GM19455 (cell line): ENCODE measurements around the gene FAM53C.
"Not testable (repeated sequence)": the region's sequence is repeated elsewhere in the genome, so short reads cannot be mapped to it uniquely, and the experiment has no call there.

Experiments used
- ATAC-seq: cut with Tn5 transposase; IDR thresholded peaks from one replicate; pipeline ENCODE4 v1.9.1; 2021; ENCODE audit not compliant: unreplicated experiment

Gene FAM53C

DNA sequence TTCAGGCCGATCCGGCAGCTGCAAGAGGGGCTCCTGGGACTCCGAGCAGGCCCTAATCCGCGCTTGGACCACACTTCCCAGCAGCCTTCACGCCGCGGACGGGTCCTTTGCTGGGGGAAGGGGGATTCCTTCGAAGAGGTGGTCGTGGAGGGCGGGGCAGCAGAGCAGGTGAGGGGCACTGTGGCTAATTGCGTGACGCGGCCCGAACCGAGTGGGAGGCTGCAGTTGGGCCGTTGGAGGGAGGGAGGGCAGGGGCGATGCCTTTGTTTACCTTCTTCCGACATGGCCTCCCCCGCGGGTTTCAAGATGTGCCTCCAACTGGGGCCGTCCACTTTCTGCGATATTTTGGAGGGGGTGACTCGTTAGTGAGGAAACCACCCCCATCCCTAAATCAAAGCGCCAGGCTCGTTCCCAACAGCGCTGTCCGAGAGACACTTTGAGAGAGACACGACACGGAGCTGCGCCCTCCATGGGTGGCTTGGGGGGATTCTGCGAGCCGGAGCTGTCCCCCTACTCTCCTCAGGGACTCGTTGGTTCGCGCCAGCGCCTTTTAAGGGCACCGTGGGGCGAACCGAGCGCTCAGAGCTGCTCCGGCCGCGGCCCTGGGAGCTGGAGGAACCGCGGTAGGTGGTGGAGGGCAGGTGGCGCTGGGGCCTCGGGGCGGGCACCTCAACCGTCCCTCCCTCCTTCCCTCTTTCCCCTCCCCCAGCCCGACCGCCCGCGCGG is at the start of gene FAM53C:
TSS of gene FAM53C (plus strand) at position 582 of the 726 bp plus-strand sequence. CDS start 3,070 bp downstream, outside the sequence.
- peak; percentile 75 for ATAC-seq

DNA sequence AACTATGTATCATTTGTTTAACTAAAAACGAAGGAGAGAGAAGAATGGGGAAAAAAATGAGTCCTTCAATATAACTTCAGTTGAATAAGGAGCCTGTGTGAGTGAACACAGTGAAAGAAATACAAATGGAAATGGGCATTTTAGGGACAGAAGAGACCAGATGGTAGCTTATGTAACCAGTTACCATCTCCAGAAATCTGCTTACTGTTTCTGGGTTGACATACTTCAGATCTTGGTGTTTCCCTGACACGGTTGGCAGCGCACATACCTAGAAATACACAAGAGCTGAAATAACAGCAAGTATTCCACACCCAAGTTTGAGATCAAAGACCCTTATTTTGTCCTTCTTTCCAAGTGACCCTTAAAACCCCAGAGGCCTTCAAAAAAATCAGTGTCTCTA is 48.8 kb upstream of the FAM53C start:
- no peak for ATAC-seq

DNA sequence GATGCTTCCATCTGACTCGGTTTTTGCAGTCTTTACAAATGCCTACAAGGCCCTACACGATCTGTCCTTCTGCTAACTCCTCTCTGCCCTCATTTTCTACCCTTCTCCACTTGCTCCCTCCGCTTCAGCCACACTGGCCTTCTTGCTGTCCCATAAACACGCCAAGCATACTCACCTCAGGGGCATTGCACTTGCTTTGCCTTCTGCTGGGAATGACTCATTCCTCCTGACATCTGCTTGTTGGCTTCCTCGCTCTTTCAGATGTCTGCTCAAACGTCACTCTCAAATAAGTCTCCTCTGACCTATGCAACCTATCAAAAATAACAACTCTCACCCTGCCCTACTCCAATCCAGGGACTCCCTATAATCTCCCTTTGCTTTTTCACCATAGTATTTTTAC is 34.7 kb upstream of the FAM53C start:
- ATAC-seq: no peak

DNA sequence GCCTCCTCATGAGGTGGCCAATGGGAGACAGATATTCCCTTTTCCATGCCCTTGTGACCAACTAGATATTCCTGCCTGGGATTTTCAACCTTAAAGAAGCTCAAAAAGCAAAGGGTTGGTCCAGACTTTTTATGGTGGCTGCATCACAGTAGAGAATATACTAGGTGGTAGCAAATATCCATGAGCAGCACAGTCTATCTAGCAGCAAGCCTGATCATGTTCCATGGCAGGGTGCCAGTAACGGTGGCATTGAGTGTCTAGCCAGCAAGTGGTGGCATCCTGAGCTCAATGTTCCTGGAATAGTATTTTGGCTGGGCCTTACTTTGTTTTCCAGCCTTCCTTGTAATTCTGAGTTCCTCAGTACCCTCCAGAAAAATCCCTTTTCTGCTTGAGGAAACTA is 32.3 kb upstream of the FAM53C start:
- ATAC-seq: no peak

DNA sequence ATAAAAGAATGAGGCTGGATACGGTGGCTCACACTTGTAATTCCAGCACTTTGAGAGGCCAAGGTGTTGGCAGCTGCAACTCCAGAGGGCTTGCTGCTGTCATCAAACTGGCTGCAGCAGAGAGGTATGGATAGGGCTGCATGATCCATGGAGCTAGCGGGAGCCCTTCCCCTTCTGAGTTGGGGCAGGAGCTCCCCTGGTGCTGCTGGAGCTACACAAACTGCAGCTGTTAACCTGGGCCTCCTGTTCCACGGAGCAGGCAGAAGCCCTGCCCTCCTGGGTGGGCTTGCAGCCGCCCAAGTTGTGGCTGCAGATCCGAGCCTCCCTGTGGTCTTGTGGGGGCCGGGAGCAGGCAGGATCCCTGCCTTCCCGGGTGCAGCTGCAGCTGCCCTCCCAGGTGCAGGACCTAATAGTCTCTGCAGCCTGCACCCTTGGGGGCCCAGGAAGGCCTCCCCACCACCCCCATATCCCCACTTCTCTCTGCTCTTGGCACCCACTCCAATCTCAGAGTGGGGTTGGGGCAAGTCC is 22.3 kb upstream of the FAM53C start:
- no peak for ATAC-seq

DNA sequence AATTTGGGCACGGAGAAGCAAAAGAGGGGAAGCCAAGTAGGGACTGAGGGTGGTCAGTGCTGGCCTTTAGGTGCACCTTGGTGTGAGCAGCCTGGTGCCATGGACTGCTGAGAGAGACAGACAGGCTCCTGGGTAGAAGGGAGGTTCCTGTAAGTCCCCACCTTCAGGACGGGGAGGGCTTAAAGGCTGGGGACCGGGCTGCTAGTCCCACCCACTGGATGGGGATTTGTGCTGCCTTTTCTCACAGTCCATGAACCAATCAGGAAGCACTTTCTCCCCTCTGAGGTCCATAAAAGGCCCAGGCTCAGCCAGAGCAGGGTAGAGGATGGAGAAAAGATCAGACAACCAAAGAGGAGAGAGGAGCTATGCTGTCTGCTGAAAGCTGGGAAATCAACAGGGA is 21.7 kb upstream of the FAM53C start:
- no peak for ATAC-seq

DNA sequence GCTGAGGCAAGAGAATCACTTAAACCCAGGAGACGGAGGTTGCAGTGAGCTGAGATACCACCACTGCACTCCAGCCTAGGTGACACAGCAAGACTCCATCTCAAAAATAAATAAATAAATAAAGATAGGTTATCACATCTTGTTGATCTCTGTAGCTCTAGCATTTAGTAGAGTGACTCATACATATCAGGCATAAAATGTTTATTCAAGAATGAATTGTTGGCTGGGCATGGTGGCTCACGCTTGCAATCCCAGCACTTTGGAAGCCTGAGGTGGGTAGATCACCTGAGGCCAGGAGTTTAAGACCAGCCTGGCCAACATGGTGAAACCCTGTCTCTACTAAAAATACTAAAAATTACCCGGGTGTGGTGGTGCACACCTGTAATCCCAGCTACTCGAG is 19.9 kb upstream of the FAM53C start:
- not testable (repeated sequence) for ATAC-seq

DNA sequence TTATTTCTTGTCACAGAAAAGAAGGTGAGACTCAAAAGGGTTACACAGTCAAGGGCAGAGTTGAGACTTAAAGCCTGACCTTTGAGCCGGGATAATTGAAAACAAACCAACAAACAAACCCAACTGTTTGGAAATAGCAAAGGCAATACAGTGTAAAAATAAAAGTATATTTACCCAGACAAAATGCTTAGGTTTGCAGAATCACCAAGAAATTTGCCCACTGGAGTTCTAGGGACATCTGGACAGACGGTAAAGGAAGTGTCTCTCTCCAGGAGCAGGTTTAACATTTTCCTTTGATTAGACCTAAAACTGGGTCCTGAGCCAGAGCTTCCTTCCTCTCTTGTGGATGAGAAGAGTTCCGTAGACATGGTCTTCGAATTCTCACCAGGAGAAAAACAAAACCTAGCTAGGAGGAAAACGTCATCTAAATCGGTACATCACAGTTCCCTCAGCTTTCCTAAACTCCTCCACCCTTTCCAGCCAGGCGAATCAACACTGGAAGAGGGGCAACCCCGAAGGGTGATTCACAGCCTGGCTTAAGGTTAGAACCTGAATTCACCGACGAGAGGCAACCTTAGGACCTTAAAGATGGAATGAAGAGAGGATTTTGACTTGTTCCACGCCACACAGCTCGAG is 7.1 kb upstream of the FAM53C start:
- ATAC-seq: no peak

DNA sequence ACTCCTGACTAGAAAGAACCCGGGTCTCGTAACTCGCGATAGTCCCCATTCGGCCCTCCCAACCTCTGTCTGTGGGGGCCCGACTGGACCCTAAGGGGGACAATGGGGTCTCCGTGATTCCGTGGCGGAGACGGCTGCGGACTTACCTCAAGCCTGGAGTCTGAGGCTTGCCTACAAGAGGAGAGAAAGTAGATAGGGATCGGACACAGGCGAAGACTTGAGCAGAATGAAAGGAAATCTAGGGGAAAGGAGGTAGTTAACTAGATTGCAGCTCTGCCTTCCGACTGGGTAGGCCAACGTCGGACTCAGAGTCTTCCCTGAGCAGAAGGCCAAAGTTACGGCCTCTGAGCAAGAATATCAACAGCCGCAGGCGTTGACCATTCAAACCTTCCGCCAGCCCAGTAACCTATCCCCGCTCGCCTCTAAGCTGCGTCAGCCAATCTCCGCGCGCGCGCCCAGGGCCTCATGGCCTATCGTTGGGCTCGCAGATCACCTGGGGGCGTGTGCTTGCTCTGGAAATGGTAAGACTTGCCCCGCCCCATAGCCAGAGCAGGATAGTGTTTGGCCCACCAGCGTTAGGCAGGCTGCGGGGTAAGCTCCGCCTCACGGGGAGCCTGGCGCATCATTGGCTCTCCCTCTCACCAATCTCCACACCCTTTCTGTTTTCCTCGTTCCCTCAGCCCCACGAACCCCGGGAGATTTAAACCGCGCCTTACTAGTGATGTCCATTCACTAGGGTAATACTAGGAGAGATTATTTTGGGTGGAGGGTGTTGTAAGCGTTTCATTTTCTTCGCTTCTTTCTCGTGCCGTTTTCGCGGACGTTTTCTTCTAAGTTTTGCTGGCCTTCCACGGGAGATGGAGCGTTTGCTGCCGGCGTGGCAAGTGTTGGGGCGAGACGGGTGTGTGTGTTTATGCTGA is 6.4 kb upstream of the FAM53C start, which contains the start of gene CDC25C:
TSS of gene CDC25C (minus strand) at position 356 of the 920 bp plus-strand sequence. CDS start 624 bp downstream, outside the sequence.
- ATAC-seq: peak; percentile 99

DNA sequence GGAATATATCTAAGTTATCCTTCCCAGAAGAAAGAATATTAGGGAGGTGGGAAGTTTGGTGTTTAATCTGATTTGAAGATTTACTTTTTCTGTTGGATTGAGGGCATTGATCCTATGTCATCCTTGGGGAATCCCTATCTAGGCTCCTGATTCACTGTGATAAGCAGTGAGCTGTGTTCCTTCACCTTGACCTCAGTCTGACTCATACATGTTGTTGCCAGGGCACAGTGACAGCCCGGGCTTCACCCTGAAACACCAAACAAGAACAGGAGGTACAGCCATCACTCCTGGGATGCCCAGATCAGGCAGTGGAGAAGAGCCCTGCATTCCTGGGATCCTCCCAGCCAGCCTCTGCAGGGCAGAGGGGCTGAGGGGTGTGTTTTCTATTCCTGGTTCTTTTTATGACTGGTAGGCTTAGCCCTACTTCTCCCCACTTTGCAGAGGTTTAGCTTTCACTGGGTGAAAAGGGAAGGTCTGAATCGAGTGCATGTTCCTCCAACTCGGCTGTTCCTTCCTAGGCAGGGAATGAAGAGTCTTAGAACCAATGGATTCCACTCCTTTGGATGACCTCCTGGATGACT is 3.1 kb upstream of the FAM53C start:
- ATAC-seq: no peak

DNA sequence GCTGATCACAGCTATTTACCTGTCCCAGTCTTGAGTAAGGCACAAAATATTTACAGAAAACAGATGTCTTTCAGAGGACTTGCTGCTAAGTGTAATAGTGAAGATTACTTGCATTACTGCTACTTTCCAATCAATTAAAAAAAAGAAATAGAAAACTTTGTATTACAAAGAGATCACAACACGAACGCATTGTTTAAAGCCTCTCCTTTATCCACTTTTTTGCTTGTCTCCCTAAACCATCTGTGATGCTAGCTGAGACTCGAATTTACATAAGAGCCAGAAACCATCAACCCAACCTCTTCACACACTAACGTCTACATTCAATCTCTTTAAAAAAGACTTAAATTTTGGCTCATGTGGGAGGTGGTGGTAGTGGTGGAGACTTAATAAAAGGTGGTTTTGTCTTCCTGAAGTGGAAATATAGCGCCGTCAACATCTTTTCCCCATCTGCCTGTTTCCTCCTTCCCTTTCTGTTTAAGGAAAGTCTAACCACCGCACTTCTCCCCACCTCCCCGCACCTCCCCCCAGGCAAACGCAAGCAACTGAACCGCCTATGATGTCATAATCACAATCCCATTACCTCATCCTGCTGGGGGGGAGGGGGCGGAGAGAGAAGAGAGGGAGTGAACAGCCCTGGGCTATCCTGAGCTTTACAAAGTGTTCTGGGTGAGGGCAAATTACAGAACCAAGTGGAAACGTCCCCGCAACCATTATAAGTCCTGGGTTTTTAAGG is 948 bp upstream of the FAM53C start:
- peak; percentile 17 for ATAC-seq

DNA sequence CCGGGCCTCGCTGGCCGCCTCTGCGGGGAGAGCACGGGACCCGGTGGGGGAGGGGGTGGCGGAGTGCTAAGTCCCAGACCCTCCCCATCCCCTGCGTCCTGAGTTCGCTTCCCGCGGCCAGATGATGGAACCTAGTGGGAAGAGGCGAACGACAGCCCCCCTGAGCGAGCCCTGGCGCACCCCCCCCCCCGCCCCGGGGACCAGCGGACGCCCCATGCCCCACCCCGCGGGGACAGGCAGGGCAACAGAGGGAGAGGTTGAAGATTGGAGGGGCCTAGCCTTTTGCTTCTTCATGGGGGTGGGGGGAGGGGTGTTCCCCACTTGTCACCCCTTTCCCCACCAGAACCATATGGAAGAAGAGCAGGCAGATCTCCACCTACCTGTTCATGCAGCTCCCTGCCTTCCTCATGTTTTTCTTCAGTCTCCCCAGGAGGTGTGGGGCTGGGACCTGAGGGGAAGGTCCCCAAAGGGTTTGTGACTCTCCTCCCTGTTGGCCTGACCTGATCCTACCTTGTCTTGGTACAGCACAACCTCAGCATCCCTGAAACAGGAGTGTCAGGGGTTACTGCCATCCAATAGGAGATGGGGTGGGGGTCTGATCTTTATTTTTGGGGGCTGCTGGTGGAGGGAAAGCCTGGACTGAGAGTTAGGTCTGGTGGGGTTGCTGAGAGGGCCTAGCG is 485 bp downstream of the FAM53C start:
- ATAC-seq: no peak

DNA sequence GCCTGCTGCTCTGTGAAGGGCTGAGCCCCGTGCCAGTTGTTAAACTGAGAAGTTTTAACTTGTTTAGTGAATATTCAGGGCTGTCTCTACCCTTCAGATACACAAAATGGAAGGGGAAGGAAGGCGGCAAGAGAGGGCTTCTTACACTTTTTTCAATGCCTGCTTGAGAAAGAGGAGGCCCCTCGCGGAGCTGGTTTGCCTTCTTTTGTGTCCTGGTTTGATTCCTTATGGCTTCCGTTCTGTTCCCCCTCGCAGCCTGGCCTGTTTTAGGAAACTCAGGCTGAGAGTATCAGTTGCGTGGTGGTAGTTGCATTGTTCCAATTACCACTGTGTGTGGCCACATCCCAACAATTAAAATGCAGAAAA is 1.0 kb downstream of the FAM53C start:
- ATAC-seq: no peak

DNA sequence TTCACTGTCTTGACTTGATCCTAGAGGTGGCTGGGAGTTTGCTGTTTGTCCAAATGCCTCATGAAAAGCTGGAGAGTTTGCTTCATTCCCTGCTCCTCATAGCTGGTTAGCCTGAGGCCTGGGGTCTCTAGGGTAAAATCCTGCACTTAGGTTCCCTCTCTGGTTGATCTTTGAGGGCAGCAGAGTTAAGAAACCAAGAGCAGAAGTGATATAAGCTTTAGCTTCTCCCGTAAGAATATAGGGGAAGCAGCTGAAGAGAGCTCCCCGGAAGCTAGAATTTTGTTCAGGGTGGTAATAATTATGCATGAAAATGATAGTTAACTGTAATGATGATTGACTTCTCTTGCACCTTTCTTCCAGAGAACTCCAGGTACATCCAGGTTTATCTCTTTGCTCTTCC is 1.4 kb downstream of the FAM53C start:
- no peak for ATAC-seq

DNA sequence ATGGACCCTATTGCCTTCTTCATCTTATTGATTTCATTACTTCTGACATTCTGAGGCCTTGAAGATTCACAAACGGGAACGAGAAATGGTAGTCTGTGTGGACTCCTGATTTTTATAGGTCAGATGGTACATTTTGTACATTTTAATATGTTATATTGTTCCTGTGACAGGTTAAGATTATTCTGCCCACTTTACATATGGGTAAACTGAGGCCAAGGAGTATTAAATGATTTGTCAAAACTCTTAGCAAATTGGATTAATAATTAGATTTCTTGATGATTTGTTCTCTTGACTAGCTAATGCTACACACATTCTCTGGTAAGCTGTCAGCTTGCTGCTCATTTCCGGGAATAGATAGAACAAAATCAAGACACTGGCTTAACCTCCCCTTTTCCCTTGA is 1.9 kb downstream of the FAM53C start:
- no peak for ATAC-seq

DNA sequence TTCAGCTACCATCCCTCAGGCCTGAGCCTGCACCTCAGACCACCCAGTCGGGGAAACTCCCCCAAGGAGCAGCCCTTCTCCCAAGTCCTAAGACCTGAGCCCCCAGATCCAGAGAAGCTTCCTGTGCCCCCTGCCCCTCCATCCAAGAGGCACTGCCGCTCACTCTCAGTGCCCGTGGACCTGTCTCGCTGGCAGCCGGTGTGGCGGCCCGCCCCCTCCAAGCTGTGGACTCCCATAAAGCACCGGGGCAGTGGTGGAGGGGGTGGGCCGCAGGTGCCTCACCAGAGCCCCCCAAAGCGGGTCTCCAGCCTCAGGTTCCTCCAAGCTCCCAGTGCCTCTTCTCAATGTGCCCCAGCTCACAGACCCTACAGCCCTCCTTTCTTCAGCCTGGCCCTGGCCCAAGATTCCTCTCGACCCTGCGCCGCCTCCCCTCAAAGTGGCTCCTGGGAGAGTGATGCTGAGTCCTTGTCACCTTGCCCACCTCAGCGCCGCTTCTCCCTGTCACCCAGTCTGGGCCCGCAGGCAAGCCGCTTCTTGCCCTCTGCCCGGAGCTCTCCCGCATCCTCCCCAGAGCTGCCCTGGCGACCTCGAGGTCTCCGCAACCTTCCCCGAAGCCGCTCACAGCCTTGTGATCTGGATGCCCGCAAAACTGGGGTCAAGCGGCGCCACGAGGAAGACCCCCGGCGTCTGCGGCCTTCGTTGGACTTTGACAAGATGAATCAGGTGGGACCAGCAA is 7.0 kb downstream of the FAM53C start:
- no peak for ATAC-seq

DNA sequence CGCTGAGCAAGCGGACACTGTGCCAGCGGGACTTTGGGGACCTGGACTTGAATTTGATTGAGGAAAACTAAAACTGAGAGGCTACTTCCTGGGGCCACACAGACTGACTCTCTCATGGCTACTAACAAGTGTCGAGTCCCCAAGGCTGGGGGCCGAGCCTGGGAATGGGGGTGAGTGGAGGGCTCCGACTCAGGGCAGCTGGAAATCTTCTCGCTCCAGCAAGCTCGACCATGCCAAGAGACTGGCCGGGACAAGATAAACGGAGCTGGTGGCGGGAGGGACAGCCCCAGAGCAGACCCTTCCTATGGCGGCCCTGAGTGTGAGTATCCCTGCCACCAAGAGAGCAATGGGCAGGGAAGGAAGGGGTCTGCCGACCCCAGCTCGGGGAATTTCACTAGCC is 8.8 kb downstream of the FAM53C start:
- ATAC-seq: no peak

DNA sequence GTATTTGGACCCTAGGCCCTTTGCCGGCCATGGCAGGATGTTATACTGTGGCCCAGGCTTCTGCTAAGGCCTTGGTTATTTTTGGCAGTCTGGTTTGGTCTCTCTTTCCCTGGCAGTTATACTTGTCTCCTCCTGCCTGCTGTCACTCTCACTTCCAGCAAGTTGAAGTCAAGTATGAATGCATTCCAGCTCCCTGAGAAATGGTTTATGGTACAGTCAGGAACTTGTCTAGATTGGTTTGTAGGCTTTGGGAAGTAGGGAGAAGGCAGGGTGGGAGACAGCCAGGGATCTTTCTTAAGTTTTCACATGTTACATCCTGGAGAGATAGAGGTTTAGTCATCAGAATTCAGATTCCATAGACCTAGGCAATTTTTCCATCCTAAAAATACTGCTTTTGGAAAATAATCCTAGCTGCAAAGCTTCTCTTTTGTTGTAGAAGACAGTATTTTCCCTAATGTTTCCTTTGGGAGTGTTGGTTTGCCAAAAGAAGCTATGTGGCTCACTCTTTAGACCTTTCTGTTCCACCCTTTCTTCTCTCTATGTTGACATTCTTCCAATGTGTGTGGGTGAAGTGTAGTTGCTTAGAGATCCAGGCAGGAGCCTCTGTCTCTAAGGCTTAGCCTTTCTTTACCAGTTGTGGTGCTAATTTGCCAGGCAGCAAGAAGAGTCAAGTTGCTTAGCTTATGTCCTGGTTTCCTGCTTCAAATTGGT is 11.9 kb downstream of the FAM53C start:
- ATAC-seq: no peak

DNA sequence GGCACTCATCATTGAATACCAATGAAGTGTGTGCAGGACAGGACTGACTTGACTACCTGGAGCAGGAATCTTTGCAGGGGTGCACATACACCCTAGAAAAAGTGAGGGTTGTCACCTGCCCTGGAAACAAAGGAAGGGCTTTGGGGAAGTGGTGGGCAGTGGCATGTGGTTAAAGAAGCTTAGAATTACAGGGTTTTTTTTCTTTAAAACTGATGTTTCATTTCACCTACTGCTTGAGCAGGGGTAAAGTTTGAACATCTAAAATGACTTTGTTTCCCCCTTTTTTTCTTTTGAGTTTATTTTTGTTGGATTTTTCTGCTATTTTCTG is 12.5 kb downstream of the FAM53C start:
- no peak for ATAC-seq
